HG03442 (cell line): Measurements from ENCODE around the gene P2RY6.

Experiments used
- ATAC-seq: cut with Tn5 transposase; IDR thresholded peaks from one replicate; pipeline ENCODE4 v1.9.1; 2021; ENCODE audit warnings: mild to moderate bottlenecking, moderate library complexity; ENCODE audit not compliant: unreplicated experiment

Gene P2RY6

DNA sequence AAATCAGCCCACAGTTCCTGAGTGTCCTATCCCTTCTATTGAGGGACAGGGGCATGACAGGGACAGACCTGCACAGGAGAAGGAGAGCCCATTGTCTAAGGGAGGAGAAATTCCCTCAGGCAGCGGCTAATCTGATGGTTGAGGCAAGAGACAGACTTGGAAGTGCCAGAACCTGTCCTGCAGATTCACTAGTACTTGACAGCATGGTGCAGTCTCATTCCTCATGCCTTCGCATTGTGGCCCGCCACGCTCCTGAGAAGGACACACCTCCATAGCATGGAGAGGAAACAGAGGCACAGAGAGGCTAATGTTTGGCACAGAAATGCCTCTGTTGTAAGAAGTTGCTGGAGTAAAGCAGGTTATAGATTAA lies 3.2 kb downstream of the P2RY6 start:
- ATAC-seq: no peak

- ATAC-seq: no peak
These were observed 5.3 kb downstream of the P2RY6 start for GRCh38 chr11:73277467-73277866.

DNA sequence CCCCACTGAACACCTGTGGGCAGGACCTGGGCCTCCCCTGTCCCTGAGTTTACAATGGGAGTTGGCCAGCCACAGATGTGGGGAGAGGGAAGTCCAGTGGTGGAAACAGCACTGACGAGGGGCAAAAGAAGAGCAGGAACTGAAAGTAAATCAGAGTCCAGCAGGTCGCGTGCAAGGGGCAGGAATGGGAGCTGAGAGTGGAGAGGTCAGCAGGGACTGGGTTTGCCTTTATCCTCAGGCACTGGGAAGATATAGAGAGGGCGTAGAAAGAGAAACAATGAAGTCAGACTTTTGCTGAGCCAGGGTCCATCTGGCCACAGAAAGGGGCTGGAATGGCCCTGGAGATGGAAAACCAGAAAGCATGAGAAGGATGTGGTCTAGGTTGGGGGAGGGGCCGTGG lies 8.5 kb downstream of the P2RY6 start:
- ATAC-seq: no peak

DNA sequence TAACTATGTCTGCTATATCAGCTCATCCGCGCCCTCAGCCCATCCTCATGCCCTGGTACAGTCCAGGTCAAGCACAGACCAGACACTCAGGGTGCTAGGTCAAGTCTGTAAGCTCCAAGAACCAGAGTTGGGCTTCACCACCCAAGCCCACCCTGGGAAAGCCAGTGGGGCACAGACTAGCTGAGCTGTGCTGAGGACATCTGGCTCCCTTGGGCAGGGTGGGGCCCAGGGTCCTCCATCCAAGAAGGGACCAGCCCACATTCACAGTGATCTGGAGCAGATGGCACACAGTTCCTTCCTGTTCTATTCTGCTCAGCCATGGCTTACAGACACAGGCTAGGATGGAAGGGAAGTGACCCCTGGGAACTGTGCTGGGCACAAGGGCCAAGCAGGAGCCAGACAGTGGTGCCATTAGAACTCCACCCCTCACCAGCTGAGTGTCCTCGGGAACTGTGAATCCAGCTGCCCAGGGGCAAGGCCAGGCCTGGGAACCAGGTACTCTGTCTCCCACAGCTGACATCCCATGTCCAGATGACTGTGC lies 9.1 kb downstream of the P2RY6 start:
- ATAC-seq: no peak

- no peak for ATAC-seq
These were observed 9.9 kb downstream of the P2RY6 start for GRCh38 chr11:73281796-73282660.

- no peak for ATAC-seq
These were observed 11.3 kb downstream of the P2RY6 start for GRCh38 chr11:73283276-73284000.

DNA sequence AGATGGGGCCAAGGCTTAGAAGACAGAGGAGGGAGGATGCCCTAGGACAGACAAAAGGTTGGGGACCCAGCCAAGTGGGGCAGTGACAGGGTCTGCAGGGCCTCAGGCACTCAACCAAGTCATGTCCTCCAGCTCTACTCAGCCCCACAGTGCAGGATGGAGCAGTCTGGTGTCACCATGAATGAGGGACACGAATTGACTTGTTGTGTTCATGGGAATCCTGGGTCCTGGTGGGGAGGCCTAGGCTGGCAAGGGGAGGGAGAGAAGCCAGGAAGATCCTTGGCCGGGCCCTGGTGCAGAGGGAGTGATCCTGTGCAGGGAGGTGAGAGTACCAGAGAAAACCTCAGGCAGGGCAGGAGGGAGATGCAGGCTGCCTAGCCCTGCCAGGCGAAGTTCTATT lies 12.0 kb downstream of the P2RY6 start:
- ATAC-seq: no peak

DNA sequence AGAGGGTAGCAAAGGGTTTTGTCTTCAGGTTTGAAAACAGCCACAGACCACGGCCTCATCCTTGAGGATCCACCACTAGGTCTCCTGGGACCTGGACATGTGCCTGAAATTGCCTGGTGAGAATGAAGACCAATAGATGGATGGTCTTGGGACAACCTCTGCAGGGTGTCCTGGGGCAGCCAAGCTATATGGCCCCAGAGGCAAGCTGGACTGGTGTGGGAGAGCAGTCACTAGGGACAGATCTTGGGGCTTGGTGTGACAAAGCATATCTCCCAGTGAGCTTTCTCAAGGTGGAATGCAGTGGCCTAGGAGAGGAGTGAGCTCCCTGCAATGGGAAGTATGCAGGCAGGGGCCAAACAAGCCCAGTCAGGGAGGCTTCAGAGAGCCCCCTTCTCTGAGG lies 13.6 kb downstream of the P2RY6 start:
- no peak for ATAC-seq

DNA sequence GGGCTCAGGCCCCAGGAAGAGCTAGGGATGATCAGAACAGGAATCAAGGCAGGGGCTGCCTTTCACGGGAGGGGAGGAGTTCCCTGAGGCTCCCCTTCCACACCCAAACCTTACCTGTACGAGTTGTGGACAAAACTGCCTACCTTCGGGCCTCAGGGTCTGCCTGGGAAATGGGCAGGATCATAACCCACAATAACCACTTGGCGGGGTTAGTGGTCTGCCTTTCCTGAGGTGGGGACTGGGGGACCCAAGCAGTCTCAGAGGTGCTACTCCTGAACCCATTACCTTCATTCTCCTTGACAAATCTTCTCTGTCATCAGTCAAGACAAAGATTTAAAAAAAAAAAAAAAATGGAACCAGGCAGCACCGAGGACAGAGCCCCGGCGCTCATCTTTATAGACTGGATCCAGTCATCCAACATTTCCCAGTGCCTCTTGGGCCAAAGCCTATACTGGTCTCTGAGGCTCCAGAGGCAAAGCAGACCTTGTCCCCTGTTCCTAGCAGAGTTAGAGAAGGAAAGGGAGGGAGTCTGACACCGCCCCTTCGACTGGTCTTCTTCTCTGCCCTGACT lies 14.2 kb downstream of the P2RY6 start:
- ATAC-seq: no peak

GRCh38 chr11:73287400-73288101 lies 15.4 kb downstream of the P2RY6 start:
- ATAC-seq: no peak

DNA sequence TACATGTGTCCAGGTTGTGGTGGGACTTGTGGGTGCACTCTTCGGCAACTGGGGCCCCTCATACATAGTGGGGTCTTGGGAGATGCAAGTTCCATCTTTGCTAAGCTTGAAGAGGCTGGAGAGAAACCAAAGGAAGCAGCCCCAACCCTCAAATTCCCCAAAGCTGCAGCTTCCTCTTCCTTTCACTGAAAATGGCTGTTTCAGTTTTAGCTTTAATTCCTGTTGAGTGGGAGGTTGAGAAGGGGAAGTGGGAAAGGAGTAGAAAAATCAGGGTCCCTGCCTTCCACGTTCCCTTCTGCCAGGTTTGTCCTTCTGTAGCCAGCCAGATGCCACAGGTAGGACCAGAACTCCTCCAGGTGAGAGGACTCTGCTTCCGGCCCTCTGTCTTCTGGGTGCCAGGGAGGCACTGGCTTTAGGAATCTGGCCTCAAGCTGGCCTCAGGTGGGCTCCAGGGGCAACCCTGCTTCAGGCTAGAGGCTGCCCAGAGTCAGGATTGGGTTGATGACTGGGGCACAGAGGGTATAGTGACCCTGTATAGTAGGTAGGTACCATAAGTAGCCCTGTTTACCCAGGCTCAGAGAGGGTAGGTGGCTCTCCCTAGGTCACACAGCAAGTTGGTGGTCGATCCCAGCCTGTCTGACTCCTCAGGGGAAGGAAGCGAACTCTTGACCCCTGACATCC lies 16.2 kb downstream of the P2RY6 start:
- no peak for ATAC-seq

- peak; percentile 67 for ATAC-seq
These were observed 17.0 kb downstream of the P2RY6 start for GRCh38 chr11:73288873-73289707.

- no peak for ATAC-seq
These were observed 18.4 kb downstream of the P2RY6 start for GRCh38 chr11:73290536-73290935.

- ATAC-seq: no peak
These were observed 19.1 kb downstream of the P2RY6 start for GRCh38 chr11:73291196-73291595.

DNA sequence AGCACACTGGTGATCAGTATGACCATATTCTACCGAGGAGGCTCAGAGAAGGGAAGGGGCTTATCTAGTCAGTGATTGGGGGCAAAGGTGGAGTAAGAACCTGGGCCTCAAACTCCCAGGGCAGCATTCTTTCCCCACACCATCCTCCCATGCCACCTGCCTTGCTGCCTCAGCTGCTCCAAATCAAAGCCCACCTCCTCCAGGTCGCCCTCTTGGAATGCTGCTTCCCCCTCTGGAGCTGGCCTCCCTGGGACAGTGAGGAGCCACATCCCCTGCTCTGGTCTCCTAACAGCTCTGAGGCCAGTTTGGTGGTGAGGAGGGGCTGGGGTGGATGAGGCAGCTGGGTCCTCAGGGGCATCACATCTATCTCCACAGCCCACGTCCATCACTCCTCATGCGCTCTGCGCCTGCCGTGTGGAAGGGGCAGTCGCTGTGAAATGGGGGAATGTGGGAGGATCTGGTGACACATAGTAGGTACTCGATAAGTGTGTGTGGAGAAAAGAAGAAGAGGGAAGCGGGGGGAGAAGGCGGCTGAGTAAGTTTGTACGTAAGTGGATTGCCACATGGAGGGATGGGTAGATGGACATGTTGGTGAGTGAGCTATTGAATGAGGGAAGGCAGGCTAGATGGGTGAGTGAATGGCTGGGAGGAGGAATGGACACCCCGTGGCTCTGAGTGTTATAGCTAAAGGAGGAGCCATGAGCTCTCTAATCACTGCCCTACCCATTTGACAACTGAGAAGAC lies 19.8 kb downstream of the P2RY6 start:
- ATAC-seq: no peak

GRCh38 chr11:73292525-73292894 lies 20.4 kb downstream of the P2RY6 start:
- ATAC-seq: no peak

DNA sequence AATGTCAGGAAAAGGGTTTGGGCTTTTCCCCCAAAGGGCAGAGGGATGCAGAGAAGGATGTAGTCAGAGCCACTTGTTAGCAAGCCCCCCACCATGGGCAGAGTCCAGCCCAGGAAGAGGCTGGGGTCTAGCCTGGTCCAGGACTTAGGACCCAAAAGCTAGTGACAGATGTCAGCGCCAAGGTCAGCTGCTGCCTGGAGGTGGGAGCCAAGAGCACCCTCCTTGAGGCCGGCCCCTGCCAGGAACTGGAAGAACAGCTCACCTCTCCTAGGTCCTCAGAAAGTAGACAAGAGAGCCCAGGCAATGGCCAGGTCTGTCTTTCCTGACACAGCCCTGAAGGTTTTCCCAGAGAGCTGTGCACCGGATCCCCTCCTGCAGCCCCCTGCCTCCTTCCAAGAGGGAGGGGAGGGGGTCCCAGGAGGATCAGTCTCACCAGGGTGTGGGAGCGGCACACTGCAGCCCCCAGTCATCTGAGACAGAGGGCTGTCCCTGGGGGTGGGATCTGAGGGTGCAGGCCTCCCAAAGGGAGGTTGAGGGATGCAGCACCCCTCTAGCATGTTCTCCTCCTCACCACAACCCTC lies 21.3 kb downstream of the P2RY6 start:
- no peak for ATAC-seq

DNA sequence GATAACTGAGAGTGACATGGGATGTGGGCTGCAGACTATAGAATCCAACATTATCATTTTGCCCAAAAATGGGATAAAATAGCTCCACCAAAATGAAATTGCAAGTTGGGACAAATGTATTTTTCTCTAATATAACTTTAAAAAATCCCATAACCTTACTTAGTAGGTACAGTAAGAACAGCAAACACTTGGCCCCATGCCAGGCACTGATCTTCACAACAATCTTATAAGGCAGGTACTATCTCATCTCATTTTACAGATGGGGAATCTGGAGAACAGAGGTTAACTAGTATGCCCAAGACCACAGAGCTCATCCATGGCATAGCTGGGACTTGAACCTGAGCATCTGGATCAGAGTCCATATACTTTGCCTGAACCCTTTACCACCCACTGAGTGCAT lies 22.5 kb downstream of the P2RY6 start:
- no peak for ATAC-seq
